ENCODE data around the gene KCTD1.

The KCTD1 gene

GRCh38 chr18:26556573-26556972 lies 8.2 kb upstream of the KCTD1 start:
- TF ChIP-seq CTCF (conservative IDR thresholded peaks at IDR 0.05; ENCODE audit: low read length), result no peak
- DNase-seq (ENCODE audit: low read depth), result peak; percentile 56

GRCh38 chr18:26555804-26556553 lies 7.6 kb upstream of the KCTD1 start:
- no peak overlapping the region for H3K4me3 ChIP-seq (ENCODE audit: low read length)
- no peak for DNase-seq (ENCODE audit: low read depth)
- TF ChIP-seq CTCF (conservative IDR thresholded peaks at IDR 0.05; ENCODE audit: low read length), result no peak

More at GRCh38 chr18:26556573-26556972, 8.2 kb upstream of the KCTD1 start:
- no peak overlapping the region for H3K4me3 ChIP-seq (ENCODE audit: low read length)

- H3K4me3 ChIP-seq (ENCODE audit: low read length), result no peak overlapping the region
- DNase-seq (ENCODE audit: low read depth), result no peak
- no peak for TF ChIP-seq CTCF (conservative IDR thresholded peaks at IDR 0.05; ENCODE audit: low read length)
Measured at GRCh38 chr18:26553943-26554342, 5.6 kb upstream of the KCTD1 start.

- no peak overlapping the region for H3K4me3 ChIP-seq (ENCODE audit: low read length)
- TF ChIP-seq CTCF (conservative IDR thresholded peaks at IDR 0.05; ENCODE audit: low read length), result no peak
- no peak for DNase-seq (ENCODE audit: low read depth)
Measured at GRCh38 chr18:26551695-26552081, 3.3 kb upstream of the KCTD1 start.

GRCh38 chr18:26550998-26551694 lies 2.8 kb upstream of the KCTD1 start:
- no peak overlapping the region for H3K4me3 ChIP-seq (ENCODE audit: low read length)
- TF ChIP-seq CTCF (conservative IDR thresholded peaks at IDR 0.05; ENCODE audit: low read length), result no peak
- no peak for DNase-seq (ENCODE audit: low read depth)

GRCh38 chr18:26549263-26550094 lies 1.1 kb upstream of the KCTD1 start:
- no peak for TF ChIP-seq CTCF (conservative IDR thresholded peaks at IDR 0.05; ENCODE audit: low read length)
- DNase-seq (ENCODE audit: low read depth), result peak; percentile 62

More at GRCh38 chr18:26549263-26550094, 1.1 kb upstream of the KCTD1 start:
- H3K4me3 ChIP-seq (ENCODE audit: low read length), result peak overlapping the region; percentile 76
